Sigmoid colon (tissue), 7 donors: ENCODE measurements around the gene PXN. TPM values are rescaled to one million over a fixed set of nuclear protein-coding genes. Genes with fewer than 3 reads are reported as not detected.

Experiments used
- DNase-seq: peaks from one replicate; pipeline ENCODE4 v3.0.0-alpha.2; 2019
- H3K27ac ChIP-seq, 4 donors: fragments of 200-600 bp; sonication (generic); one replicate each; pipeline ENCODE4 v1.5.1; 2016 to 2019; ENCODE audit warnings: mild to moderate bottlenecking in 1 of 4
- H3K27me3 ChIP-seq, 3 donors: fragments of 200-600 bp; sonication (generic); one replicate each; pipeline ENCODE4 v1.5.1; 2019; ENCODE audit warnings: mild to moderate bottlenecking in 1 of 3
- H3K36me3 ChIP-seq, 4 donors: fragments of 200-600 bp; sonication (generic); one replicate each; pipeline ENCODE4 v1.5.1; 2016 to 2019
- H3K4me1 ChIP-seq, 4 donors: fragments of 200-600 bp; sonication (generic); one replicate each; pipeline ENCODE4 v1.5.1; 2017 to 2019
- H3K4me3 ChIP-seq, 4 donors: fragments of 200-600 bp; sonication (generic); one replicate each; pipeline ENCODE4 v1.5.1; 2017 to 2019; ENCODE audit warnings: mild to moderate bottlenecking in 2 of 4, moderate library complexity in 1 of 4
- H3K9me3 ChIP-seq, 4 donors: fragments of 200-600 bp in 3 of 4; sonication (generic) in 3 of 4; one replicate each; pipeline versions ENCODE4 v1.5.1 to v1.6.1; 2013 to 2019
- EP300 ChIP-seq, 4 donors: sonication (generic); formaldehyde crosslinking; IDR thresholded peaks; one replicate each; pipeline ENCODE4 v1.6.1; 2017; ENCODE audit warnings: antibody characterized with exemption in 4 of 4
- POLR2A ChIP-seq, 2 donors: fragments of 450-650 bp; IDR thresholded peaks; one replicate each; pipeline ENCODE4 v1.6.1; 2016; ENCODE audit warnings: antibody characterized with exemption in 2 of 2, mild to moderate bottlenecking in 2 of 2, moderate library complexity in 2 of 2
- POLR2AphosphoS5 ChIP-seq, 4 donors: sonication (generic); formaldehyde crosslinking; IDR thresholded peaks; one replicate each; pipeline ENCODE4 v1.6.1; 2017; ENCODE audit warnings: antibody characterized with exemption in 4 of 4
- WGBS, 2 donors: extraction: QIAGEN DNeasy Blood & Tissue Kit; methylation state at CpG; one replicate each; pipeline ENCODE4 v1.1.7; 2013; 5-methylcytosine and 5-hydroxymethylcytosine counted together
- intact Hi-C: fragments of 100-400 bp; cut with DNase I; formaldehyde crosslinking; loops from one replicate; pipeline ENCODE4 v1.15.1; 2023
- polyA plus RNA-seq, 3 donors: library from polyadenylated mRNA; stranded (reverse); fragments of 200-250 nt; gene quantifications; one replicate each; pipeline ENCODE4 v1.2.3, GENCODE V29; 2013
- total RNA-seq, 4 donors: library from RNA; depleted of rRNA; stranded (reverse); fragments of >200 nt; gene quantifications; one replicate each; pipeline ENCODE4 v1.1.0, GENCODE V29; 2016
- TF ChIP-seq, protein P1 (sequence below), 4 experiments: fragments of 450-650 bp in 3 of 4; fragments of 200-600 bp in 1 of 4; IDR thresholded peaks; one replicate each; pipeline ENCODE4 v1.5.1; 2016 to 2019; ENCODE audit warnings: antibody characterized with exemption in 4 of 4, mild to moderate bottlenecking in 3 of 4, moderate library complexity in 2 of 4
- donor health status: healthy with polysubstance abuse.
- donor health status: Bipolar disorder and iron deficiency.
- donor health status: healthy.

The PXN gene
- total and polyA plus RNA-seq, 7 donors = 41.0 to 127 (median 79.3) TPM

- Histone ChIP-seq H3K4me1 (peaks cover 0 to 100% (median 96%) of the 10 kb centered on the region in 4 donors), H3K36me3 (peaks cover 0 to 14% (median 0%) of the 10 kb centered on the region in 4 donors), H3K4me3 (no peak overlapping the region), H3K27me3 (no peaks in the 10 kb centered on the region), H3K9me3 (no peaks in the 10 kb centered on the region), H3K27ac (peak overlapping the region; percentile 82 to 96 (median 90))
- peak; percentile 80 for DNase-seq
- 76 to 95% methylated on average over 8 of the region's 8 CpGs for WGBS, 2 donors
- intact Hi-C loops = no loop called here
- no peak for TF ChIP-seq EP300 (IDR thresholded peaks at IDR 0.05)
- TF ChIP-seq POLR2AphosphoS5 (IDR thresholded peaks at IDR 0.05) = no peak
- TF ChIP-seq, protein P1, sequence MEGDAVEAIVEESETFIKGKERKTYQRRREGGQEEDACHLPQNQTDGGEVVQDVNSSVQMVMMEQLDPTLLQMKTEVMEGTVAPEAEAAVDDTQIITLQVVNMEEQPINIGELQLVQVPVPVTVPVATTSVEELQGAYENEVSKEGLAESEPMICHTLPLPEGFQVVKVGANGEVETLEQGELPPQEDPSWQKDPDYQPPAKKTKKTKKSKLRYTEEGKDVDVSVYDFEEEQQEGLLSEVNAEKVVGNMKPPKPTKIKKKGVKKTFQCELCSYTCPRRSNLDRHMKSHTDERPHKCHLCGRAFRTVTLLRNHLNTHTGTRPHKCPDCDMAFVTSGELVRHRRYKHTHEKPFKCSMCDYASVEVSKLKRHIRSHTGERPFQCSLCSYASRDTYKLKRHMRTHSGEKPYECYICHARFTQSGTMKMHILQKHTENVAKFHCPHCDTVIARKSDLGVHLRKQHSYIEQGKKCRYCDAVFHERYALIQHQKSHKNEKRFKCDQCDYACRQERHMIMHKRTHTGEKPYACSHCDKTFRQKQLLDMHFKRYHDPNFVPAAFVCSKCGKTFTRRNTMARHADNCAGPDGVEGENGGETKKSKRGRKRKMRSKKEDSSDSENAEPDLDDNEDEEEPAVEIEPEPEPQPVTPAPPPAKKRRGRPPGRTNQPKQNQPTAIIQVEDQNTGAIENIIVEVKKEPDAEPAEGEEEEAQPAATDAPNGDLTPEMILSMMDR (IDR thresholded peaks at IDR 0.05) = no peak
- TF ChIP-seq POLR2A (IDR thresholded peaks at IDR 0.05) = no peak
Measured at GRCh38 chr12:120259418-120260202, 5.9 kb downstream of the PXN start.

DNA sequence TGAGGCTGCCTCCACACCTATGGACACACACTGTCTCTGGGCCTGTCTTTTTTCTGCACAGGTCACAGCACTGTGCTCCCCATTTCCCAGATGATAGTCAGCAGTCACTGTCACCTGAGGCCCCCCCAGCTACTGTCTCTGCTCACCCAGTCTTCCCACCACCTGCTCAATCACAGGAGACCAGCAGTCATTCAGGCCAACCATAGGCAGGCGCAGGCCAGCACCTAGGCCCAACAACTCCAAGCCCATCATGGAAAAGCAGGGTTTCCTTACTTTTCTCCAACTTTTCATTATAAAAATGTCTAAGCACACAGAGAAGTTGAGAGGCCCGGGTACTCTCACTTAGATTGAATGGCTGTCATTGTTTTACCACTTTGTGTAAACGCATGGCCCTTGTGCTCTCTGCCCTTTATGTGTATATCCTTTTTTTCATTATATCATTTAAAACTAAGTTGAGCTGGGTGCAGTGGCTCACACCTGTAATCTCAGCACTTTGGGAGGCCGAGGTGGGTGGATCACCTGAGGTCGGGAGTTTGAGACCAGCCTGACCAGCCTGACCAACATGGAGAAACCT, 7.1 kb downstream of the PXN start:
- Histone ChIP-seq H3K9me3 (no peaks in the 10 kb centered on the region), H3K36me3 (peaks cover 0 to 15% (median 0%) of the 10 kb centered on the region in 4 donors), H3K4me3 (no peak overlapping the region), H3K27me3 (no peaks in the 10 kb centered on the region), H3K4me1 (peaks cover 0 to 100% (median 90%) of the 10 kb centered on the region in 4 donors), H3K27ac (peak overlapping the region; percentile 82 to 96 (median 90))
- intact Hi-C loops = no loop called here
- WGBS, 2 donors = 46 to 74% methylated on average over 5 of the region's 5 CpGs
- no peak for DNase-seq
- TF ChIP-seq, protein P1 (IDR thresholded peaks at IDR 0.05) = no peak
- TF ChIP-seq POLR2AphosphoS5 (IDR thresholded peaks at IDR 0.05) (no peak), POLR2A (IDR thresholded peaks at IDR 0.05) (no peak), EP300 (IDR thresholded peaks at IDR 0.05) (no peak)

GRCh38 chr12:120257041-120257821, 8.3 kb downstream of the PXN start:
- peak overlapping the region in 2 of 4 donors; percentile 2 to 8 for H3K4me3 ChIP-seq
- H3K27ac ChIP-seq = peak overlapping the region; percentile 82 to 96 (median 90)
- 51 to 68% methylated on average over 9 of the region's 9 CpGs for WGBS, 2 donors
- peaks cover 0 to 15% (median 0%) of the 10 kb centered on the region in 4 donors for H3K36me3 ChIP-seq
- peak; percentile 83 for DNase-seq
- H3K4me1 ChIP-seq = peaks cover 0 to 97% (median 84%) of the 10 kb centered on the region in 4 donors
- H3K27me3 ChIP-seq = no peaks in the 10 kb centered on the region
- TF ChIP-seq, protein P1 (IDR thresholded peaks at IDR 0.05) = no peak
- TF ChIP-seq POLR2A (IDR thresholded peaks at IDR 0.05) (no peak), EP300 (IDR thresholded peaks at IDR 0.05) (peak in 2 of 4 donors; percentile 13 to 35), POLR2AphosphoS5 (IDR thresholded peaks at IDR 0.05) (peak in 3 of 4 donors; percentile 33 to 50 (median 43))
- H3K9me3 ChIP-seq = no peaks in the 10 kb centered on the region
- intact Hi-C loops = no loop called here

GRCh38 chr12:120254809-120255208, 10.7 kb downstream of the PXN start:
- Histone ChIP-seq H3K4me1 (peaks cover 0 to 97% (median 82%) of the 10 kb centered on the region in 4 donors), H3K4me3 (no peak overlapping the region), H3K9me3 (no peaks in the 10 kb centered on the region), H3K27me3 (no peaks in the 10 kb centered on the region), H3K36me3 (peaks cover 0 to 15% (median 0%) of the 10 kb centered on the region in 4 donors), H3K27ac (peak overlapping the region; percentile 82 to 96 (median 90))
- WGBS, 2 donors = 86 to 91% methylated on average over 7 of the region's 7 CpGs
- DNase-seq = no peak
- peak in 1 of 4 donors; percentile 13 for TF ChIP-seq POLR2AphosphoS5 (IDR thresholded peaks at IDR 0.05)
- no peak for TF ChIP-seq POLR2A (IDR thresholded peaks at IDR 0.05)
- intact Hi-C loops = no loop called here
